GM10847 (cell line): ENCODE results near the gene RBP3.

Source experiments
- POLR2A ChIP-seq: IDR thresholded peaks from 2 replicates; pipeline ENCODE4 v1.6.1; 2011; ENCODE audit not compliant: insufficient read length; ENCODE audit errors: extremely low read depth

Gene RBP3

DNA sequence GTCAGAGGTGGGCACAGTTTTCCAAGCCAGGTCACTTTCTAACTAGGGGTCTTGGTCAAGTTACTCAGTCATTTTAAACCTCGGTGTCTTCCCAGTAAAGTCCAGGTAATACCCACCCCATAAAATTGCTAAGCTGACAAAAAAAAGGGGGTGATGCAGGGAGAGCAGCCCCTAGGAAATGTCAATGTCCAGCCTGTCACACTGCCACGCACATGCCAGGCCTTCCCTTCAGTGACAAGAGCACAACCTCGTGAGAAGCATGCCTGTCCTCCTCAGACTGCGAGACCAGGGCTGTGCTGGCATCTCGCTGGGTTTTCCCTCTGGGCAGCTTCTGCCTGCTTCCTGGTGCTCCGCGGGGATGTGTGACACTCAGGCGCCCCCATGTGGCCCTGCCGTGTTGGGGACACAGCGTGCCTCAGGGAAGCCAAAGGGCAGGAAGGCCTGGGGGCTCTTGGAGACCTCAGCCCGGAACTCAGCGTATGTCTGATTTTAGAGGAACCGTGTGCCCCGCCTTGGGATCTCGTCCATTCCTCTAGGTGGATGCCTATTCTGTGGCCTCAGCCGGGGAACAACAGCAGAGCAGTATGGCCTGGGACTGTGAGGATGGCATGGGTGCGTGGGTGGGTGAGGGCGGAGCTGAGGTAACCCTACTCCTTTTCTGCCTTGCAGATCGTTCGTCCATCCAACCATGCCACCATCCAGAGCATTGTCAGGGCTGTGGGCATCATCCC lies 36.1 kb upstream of the RBP3 start:
- TF ChIP-seq POLR2A, result no peak

DNA sequence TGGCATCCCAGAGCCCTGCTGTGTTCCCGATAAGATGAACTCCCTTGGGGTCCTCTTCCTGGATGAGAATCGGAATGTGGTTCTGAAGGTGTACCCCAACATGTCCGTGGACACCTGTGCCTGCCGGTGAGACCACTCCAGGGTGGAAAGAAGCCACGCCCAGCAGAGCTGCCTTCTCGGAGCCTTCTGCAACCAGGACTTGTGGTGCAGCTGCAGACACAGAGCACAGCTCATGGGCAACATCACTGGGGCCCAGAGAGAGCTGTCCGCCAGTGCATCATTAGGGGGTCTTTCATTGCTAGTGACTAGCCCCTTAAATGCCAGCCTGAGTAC lies 35.5 kb upstream of the RBP3 start:
- no peak for TF ChIP-seq POLR2A

DNA sequence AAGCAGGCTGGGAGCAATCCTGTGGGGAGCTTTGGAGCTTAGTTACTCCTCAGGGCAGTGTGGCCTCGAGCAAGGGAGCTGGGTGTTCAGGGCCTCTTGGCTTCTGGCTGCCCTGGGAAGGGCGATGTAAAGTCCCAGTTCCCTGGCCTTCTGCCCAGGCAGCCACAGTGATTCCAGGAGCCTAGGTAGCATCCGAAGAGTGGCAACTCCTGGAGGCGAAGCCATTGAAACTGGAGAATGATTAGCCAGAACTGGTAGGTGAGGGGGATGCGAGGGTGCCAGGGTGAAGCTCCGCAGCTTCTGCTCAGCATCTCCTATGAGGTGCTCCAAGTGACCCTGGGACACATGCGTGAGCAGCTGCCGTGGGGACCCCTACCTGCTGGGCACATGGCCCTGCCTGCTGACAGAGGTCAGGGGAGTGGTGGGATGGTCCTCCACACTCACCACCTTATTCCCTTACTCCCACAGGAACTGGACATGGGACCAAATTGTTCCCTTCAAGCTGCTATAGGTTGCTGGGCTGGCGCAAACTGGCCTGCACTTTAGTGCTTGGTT lies 33.7 kb upstream of the RBP3 start:
- TF ChIP-seq POLR2A, result no peak

DNA sequence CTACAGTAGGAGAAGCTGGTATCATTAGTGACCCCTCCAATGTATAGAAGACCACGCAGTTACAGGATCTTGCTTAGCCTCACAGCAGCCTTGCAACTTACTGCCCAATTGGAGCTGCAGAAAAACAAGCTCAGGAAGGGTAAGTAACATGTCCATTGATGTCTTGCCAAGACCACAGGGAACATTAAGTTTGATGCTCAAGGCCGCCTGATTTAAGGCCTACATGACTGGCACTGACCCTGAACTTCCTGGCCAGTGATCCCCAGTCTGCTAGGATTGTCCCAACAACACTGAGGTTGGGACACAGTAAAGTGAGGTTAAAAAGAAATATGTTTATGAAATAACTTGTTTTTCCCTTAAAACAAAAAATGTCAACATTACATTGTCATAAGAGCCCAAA lies 32.7 kb upstream of the RBP3 start:
- TF ChIP-seq POLR2A, result no peak

DNA sequence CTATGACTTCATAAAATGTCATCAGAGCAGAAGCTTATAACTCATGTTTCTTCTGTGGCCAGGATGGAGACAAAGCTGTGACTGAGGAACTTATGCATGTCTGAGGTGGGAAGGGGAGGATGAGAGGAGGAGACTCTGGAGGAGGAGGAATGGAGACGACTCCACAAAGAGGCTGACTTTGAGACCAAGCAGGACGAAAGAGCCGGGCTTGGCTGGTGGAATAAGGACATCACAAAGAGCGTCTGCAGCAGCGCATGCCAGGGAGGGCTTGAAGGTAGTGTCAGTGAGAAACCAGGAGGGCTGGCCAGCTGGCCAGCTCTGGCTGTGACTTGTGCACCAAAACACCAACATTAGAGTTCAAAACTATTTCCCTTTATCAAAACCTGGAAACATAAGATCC lies 32.0 kb upstream of the RBP3 start:
- TF ChIP-seq POLR2A, result no peak

DNA sequence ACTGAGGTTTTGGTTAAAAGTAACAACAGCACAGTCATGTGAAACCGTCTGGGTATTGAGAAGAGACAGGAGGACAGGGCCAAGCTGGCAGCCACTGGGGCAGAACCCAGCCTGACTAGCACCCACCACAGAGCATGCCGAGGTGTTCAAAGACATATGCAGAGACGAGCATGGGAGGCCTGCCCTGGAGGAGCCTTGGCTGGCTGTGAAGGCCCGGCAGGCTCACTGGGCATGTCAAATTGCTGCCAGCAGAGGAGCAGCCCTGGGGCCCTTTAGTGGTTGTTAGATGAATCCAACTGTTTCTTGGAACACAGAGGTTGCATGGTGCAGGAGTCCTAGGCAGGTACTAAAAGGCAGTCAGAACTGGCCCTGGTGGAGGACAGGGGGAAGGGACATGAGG lies 30.9 kb upstream of the RBP3 start:
- no peak for TF ChIP-seq POLR2A

DNA sequence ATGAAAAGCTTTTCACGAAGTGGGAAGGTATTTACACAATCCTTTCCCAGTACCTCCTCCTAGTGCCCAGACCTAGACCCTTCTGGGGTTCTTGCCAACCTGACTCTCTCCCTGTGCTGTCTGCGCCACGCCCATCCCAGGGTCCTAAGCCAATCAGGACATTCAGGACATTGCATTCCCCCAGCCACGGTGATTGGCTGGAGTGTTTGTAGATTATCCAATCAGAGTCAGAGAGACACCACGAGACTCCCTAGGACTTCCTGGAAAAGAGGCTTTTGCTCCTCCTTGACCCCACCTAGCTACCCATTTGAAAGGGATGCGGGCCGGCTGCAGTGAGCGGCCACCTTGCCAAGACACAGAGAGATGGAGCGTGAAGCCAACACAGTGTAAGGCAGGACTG lies 29.5 kb upstream of the RBP3 start:
- TF ChIP-seq POLR2A, result no peak

DNA sequence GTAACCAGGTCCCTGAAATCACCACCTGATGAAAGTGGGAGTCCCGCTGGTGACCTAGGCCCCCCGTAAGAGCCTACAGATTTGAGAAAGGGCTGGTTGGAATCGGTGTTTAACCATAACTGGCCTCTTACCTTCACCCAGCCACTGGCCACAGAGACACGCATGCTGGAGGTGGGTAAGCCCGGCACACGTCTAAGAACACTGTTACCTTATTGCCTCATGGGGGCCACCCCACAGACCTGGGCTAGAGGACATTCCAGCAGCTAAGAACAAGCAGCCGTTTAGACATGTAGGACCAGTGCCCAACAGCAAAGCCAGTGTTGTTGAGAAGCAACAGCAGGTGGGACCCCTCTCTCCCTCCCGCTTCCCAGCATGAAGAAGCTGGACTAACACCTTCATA lies 28.4 kb upstream of the RBP3 start:
- no peak for TF ChIP-seq POLR2A

DNA sequence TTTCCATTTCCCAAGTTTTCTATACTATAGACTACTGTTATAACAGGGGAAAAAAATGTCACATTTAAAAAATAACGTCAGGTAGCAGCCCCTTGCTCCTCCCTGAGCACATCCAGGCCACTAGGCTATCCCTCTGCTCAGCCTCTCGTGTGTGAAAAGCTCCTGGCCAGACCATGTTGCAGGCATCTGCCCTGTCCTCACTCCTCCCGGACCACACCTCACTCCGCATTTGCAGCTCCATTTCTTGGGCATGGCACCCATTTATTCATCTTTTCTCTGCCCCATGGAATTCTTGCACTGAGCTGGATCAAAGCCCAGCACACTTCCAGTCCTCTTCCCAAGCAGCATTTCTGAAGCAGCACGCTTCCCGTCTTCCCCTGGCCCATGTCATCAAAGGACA lies 27.4 kb upstream of the RBP3 start:
- no peak for TF ChIP-seq POLR2A

DNA sequence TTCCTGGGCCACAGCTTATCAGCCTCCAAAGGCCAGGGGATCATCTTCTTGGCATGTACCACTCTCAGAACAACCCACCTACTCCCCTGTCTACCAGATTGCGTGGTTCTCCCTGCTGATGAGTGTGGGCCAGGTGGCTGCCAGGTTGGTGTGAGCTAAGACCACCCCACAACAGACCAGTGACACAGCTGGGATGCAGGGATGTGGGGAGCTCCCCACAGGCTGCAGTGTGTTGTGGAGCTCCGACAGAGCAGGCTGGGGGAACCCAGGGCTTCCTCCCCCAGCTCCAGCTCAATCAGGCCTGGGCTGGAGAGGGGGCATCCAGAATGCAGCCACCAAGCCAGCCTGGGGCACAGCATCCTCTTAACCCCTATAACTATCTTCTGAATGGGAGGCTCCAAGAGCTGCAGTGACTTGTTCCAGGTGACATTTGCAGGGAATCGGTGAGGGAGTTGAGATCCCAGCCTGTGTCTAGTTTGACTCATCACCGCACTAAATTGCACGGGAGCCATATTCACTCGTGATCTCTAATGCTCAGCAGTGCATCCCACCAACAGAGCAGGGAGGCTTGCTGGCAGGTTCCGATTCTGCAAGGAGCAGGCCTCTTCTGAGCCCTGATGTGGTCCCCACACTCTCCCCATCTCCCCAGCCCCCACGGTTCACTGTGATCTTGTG lies 26.5 kb upstream of the RBP3 start:
- no peak for TF ChIP-seq POLR2A

DNA sequence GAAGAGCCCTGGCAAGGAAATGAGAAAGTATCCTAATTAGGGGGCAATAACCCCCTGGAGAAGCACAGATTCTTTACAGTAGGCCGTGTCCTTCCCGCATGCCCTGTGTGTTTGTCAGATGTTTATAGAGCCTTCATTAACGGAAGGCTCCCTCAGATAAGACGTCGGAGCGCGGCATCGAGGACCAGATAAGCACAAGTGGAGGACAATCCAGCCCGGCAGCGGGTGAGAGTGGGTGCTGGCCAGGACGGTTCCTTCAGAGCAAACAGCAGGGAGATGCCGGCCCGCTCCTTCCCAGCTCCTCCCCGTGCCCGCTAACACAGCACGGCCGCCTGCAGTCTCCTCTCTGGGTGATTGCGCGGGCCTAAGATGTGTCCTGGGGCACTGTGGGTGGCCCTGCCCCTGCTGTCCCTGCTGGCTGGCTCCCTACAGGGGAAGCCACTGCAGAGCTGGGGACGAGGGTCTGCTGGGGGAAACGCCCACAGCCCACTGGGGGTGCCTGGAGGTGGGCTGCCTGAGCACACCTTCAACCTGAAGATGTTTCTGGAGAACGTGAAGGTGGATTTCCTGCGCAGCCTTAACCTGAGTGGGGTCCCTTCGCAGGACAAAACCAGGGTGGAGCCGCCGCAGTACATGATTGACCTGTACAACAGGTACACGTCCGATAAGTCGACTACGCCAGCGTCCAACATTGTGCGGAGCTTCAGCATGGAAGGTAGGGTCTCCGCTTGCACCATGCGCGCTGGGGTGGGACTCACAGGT lies 25.7 kb upstream of the RBP3 start, which contains the start of gene GDF2:
TSS of gene GDF2 (plus strand) at position 155 of the 762 bp plus-strand sequence. CDS start at position 370, 215 bp downstream.
- no peak for TF ChIP-seq POLR2A

DNA sequence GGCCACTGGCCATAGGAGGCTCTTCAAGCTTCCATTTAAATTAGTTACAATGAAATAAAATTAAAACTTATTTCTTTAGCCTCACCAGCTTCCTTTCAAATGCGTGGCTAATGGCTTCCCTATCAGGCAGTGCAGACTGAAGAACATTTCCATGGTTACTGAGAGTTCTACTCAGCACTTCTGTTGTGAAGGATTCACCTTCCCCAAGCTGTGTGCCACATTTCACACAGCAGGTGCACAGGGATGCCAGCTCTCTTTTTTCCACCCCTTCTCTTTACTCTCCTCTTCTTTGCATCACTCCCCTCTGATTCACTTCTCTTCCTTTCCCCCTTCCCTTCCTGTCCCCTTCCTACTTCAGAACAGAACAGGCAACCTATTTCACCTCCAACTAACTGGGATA lies 25.1 kb upstream of the RBP3 start:
- TF ChIP-seq POLR2A, result no peak

DNA sequence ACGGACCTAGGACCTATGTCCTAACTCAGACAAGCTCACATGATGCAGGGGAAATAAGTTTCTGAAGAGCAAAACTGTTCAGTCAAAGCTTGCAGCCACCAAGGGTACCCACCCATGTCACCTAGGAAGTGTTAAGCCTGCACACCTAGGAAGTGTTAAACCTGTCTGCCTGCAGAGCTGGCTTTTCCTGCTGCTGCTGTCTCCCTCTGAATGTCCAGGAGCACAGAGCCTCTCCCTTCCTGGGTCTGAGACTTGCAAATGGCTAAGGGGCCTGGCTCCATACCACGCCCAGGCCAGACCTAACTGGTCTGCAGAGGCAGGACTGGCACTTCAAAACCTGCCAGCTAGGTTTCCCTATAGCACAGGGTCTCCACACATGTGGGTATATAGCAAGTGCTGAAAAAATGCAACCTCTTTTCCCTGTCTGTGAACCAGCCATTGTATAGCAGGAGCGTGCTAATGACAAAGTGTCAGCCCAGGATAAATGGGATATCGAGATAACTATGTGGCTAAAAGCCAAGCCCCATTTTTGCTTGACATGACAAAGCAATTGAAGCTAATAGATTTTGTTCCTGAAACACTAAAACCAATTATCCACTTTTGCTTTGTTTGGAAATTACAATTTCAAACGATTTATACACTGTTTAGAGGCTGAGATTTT lies 24.4 kb upstream of the RBP3 start:
- no peak for TF ChIP-seq POLR2A

DNA sequence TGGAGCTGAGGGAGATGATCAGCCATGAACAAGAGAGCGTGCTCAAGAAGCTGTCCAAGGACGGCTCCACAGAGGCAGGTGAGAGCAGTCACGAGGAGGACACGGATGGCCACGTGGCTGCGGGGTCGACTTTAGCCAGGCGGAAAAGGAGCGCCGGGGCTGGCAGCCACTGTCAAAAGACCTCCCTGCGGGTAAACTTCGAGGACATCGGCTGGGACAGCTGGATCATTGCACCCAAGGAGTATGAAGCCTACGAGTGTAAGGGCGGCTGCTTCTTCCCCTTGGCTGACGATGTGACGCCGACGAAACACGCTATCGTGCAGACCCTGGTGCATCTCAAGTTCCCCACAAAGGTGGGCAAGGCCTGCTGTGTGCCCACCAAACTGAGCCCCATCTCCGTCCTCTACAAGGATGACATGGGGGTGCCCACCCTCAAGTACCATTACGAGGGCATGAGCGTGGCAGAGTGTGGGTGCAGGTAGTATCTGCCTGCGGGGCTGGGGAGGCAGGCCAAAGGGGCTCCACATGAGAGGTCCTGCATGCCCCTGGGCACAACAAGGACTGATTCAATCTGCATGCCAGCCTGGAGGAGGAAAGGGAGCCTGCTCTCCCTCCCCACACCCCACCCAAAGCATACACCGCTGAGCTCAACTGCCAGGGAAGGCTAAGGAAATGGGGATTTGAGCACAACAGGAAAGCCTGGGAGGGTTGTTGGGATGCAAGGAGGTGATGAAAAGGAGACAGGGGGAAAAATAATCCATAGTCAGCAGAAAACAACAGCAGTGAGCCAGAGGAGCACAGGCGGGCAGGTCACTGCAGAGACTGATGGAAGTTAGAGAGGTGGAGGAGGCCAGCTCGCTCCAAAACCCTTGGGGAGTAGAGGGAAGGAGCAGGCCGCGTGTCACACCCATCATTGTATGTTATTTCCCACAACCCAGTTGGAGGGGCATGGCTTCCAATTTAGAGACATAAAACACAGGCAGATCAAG lies 22.6 kb upstream of the RBP3 start:
- no peak for TF ChIP-seq POLR2A

DNA sequence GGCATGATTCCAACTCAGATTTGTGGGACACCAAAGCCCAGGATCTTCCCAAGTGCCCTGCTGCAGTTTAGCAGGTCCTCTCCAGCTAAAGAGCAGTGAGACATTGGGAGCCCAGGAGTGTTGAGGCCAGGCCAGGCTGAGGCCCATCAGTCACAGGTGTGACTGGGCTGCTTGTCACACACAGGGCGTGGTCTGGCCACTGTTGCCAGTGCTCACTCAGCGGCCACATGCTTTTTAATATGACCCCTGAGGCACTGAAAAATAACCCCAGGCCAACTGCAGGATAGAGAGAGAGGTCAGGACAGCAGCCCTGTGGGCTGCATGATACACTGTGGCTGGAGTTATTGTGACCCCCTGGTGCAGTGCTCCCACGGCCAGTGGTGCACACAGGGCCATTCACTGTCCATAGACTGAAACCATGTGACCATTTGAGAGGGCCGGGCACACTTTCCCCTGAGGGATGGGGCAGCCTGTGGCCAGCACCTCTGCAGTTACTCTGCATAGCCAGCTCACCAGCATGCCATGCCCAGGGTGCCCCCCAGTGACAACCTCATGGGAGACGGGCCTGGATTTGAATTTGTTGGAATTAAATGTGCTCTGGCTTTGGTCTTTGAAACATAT lies 21.7 kb upstream of the RBP3 start:
- TF ChIP-seq POLR2A, result no peak
